ENCODE results near the gene TMEM258. TPM values are rescaled to one million over a fixed set of nuclear protein-coding genes. Genes with fewer than 3 reads are reported as not detected.

The TMEM258 gene
- total and polyA plus RNA-seq, 2 experiments from 2014 or later, result 71.3 to 519 TPM

DNA sequence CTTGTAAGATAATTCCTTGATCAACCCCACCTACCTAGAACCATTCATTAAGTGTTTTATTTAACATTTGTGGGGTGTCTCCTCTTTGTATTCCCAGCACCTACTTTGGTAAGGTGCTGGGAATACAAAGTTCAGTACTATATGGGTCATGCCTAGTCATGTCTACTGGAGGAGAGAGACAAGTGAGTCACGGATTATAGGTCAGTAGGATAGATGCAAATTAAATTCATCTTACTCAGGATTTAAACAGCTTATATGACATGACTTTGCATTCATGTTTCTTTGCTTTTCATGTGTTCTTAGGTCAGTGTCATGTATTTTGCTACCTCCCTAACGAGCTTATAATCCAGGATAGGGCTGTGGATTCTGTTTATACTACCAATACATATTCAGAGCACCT, 27.8 kb upstream of the TMEM258 start (continued):
- TF ChIP-seq, protein P1, sequence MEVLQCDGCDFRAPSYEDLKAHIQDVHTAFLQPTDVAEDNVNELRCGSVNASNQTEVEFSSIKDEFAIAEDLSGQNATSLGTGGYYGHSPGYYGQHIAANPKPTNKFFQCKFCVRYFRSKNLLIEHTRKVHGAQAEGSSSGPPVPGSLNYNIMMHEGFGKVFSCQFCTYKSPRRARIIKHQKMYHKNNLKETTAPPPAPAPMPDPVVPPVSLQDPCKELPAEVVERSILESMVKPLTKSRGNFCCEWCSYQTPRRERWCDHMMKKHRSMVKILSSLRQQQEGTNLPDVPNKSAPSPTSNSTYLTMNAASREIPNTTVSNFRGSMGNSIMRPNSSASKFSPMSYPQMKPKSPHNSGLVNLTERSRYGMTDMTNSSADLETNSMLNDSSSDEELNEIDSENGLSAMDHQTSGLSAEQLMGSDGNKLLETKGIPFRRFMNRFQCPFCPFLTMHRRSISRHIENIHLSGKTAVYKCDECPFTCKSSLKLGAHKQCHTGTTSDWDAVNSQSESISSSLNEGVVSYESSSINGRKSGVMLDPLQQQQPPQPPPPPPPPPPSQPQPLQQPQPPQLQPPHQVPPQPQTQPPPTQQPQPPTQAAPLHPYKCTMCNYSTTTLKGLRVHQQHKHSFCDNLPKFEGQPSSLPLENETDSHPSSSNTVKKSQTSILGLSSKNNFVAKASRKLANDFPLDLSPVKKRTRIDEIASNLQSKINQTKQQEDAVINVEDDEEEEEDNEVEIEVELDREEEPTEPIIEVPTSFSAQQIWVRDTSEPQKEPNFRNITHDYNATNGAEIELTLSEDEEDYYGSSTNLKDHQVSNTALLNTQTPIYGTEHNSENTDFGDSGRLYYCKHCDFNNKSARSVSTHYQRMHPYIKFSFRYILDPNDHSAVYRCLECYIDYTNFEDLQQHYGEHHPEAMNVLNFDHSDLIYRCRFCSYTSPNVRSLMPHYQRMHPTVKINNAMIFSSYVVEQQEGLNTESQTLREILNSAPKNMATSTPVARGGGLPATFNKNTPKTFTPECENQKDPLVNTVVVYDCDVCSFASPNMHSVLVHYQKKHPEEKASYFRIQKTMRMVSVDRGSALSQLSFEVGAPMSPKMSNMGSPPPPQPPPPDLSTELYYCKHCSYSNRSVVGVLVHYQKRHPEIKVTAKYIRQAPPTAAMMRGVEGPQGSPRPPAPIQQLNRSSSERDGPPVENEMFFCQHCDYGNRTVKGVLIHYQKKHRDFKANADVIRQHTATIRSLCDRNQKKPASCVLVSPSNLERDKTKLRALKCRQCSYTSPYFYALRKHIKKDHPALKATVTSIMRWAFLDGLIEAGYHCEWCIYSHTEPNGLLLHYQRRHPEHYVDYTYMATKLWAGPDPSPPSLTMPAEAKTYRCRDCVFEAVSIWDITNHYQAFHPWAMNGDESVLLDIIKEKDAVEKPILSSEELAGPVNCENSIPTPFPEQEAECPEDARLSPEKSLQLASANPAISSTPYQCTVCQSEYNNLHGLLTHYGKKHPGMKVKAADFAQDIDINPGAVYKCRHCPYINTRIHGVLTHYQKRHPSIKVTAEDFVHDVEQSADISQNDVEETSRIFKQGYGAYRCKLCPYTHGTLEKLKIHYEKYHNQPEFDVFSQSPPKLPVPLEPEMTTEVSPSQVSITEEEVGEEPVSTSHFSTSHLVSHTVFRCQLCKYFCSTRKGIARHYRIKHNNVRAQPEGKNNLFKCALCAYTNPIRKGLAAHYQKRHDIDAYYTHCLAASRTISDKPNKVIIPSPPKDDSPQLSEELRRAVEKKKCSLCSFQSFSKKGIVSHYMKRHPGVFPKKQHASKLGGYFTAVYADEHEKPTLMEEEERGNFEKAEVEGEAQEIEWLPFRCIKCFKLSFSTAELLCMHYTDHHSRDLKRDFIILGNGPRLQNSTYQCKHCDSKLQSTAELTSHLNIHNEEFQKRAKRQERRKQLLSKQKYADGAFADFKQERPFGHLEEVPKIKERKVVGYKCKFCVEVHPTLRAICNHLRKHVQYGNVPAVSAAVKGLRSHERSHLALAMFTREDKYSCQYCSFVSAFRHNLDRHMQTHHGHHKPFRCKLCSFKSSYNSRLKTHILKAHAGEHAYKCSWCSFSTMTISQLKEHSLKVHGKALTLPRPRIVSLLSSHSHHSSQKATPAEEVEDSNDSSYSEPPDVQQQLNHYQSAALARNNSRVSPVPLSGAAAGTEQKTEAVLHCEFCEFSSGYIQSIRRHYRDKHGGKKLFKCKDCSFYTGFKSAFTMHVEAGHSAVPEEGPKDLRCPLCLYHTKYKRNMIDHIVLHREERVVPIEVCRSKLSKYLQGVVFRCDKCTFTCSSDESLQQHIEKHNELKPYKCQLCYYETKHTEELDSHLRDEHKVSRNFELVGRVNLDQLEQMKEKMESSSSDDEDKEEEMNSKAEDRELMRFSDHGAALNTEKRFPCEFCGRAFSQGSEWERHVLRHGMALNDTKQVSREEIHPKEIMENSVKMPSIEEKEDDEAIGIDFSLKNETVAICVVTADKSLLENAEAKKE (CRISPR knock-in tag; IDR thresholded peaks at IDR 0.05), result no peak
- TF ChIP-seq, protein P2, sequence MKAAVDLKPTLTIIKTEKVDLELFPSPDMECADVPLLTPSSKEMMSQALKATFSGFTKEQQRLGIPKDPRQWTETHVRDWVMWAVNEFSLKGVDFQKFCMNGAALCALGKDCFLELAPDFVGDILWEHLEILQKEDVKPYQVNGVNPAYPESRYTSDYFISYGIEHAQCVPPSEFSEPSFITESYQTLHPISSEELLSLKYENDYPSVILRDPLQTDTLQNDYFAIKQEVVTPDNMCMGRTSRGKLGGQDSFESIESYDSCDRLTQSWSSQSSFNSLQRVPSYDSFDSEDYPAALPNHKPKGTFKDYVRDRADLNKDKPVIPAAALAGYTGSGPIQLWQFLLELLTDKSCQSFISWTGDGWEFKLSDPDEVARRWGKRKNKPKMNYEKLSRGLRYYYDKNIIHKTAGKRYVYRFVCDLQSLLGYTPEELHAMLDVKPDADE (IDR thresholded peaks at IDR 0.05), result no peak
- TF ChIP-seq JUNB (IDR thresholded peaks at IDR 0.05; ENCODE audit: unreplicated experiment), result no peak
- no peak for TF ChIP-seq ZNF331 (CRISPR knock-in tag; IDR thresholded peaks at IDR 0.05; ENCODE audit: low read depth)

DNA sequence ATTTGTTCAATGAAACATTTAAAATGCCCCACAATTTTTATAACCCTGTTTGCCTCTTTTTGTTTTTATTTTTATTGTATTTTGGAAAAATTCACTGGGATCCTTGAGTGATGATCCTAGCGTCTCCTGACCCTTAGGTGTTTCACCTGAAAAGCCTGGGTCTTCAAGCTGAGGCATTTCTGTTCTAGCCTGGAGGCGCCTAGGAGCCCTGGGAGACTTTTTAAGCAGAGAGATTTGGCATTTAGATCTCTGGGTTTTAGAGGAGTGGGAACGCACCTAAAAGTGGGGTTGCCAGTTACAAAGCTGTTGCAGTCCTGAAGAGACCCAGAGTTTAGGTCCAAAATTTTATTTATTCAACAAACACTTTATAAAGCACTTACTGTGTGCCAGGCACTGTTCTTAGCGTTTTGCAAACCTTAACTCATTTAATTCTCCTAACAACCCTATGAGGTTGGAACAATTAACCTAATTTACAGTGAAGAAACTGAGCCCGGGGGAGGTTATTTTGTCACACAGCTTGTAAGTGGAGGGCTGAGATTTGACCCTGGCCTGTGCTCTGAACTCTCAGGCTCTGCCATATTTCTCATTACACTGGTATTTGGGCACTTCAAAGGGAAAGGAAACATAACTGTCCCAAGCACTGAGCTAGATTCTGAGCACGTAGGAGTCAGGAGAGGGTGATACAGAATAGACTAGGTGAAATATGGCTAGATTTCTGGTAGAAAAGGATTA, 25.2 kb upstream of the TMEM258 start:
- H3K4me3 ChIP-seq, result peak overlapping the region; percentile 89
- H3K27ac ChIP-seq (ENCODE audit: low read depth), result peak overlapping the region; percentile 88
- H3K36me3 ChIP-seq (ENCODE audit: insufficient read depth), result peaks cover 7% of the 10 kb centered on the region
- H2AFZ ChIP-seq, result no peak overlapping the region
- peak overlapping the region; percentile 96 for H3K4me3 Mint-ChIP-seq
- peaks cover 5% of the 10 kb centered on the region for H4K20me1 ChIP-seq (replicated peaks; ENCODE audit: insufficient read depth)
- peaks cover 20% of the 10 kb centered on the region for H3K27me3 Mint-ChIP-seq (ENCODE audit: insufficient read depth, low read depth, poor library complexity)
- DNase-seq (ENCODE audit: low spot score), result no peak
- peaks cover 15% of the 10 kb centered on the region for H3F3A ChIP-seq (replicated peaks; ENCODE audit: low read depth)
- peaks cover 15% of the 10 kb centered on the region for H3K4me1 Mint-ChIP-seq
- no peak for ATAC-seq
- peak overlapping the region; percentile 77 for H3K4me2 ChIP-seq
- H3K4me1 ChIP-seq (ENCODE audit: insufficient read depth), result peaks cover 11% of the 10 kb centered on the region
- no peaks in the 10 kb centered on the region for H3K27me3 ChIP-seq (ENCODE audit: insufficient read depth)
- H3K79me2 ChIP-seq (replicated peaks; ENCODE audit: insufficient read depth), result peaks cover 68% of the 10 kb centered on the region
- peaks cover 5% of the 10 kb centered on the region; the same call in 1 of the 2 replicates for H3K9me2 ChIP-seq (ENCODE audit: insufficient read depth)
- peaks cover 27% of the 10 kb centered on the region for H3K36me3 Mint-ChIP-seq (ENCODE audit: low read depth)
- peak overlapping the region; percentile 70 for H3K27ac Mint-ChIP-seq
- H3K9me3 Mint-ChIP-seq, result no peaks in the 10 kb centered on the region; the same call in 2 of the 3 replicates
- TF ChIP-seq, protein P1 (CRISPR knock-in tag; IDR thresholded peaks at IDR 0.05), result no peak
- TF ChIP-seq STAT1 (IDR thresholded peaks at IDR 0.05; ENCODE audit: unreplicated experiment) (no peak), ZNF331 (CRISPR knock-in tag; IDR thresholded peaks at IDR 0.05; ENCODE audit: low read depth) (no peak)
- TF ChIP-seq, protein P2 (IDR thresholded peaks at IDR 0.05), result no peak

Measured in GM23338 (cell line).